ENCODE measurements around the gene OR6C68. TPM values are rescaled to one million over a fixed set of nuclear protein-coding genes. Genes with fewer than 3 reads are reported as not detected.

The OR6C68 gene
- total and polyA plus RNA-seq, 2 donors (not counting 3 experiments of a cell fraction or from before 2014, with no cell fraction given), result not detected

DNA sequence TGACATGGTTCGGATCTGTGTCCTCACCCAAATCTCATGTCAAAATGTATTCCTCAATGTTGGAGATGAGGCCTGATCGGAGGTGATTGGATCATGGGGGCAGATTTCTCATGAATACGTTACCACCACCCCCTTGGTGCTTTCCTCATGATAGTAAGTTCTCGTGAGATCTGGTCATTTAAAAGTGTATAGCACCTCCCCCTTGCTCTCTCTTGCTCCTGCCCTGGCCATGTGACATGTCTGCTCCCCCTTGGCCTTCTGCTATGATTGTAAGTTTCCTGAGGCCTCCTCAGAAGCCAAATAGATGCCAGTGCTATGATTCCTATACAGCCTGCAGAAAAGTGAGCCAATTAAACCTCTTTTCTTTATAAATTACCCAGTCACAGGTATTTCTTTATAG lies 7.1 kb downstream of the OR6C68 start:
- H3K79me2 ChIP-seq (ENCODE audit: control insufficient read depth, insufficient read depth, low read length), result no peaks in the 10 kb centered on the region
- TF ChIP-seq POLR2A (IDR thresholded peaks at IDR 0.05; ENCODE audit: low read depth, low read length) (no peak), GATA2 (IDR thresholded peaks at IDR 0.05; ENCODE audit: insufficient read depth, insufficient read length, low read depth, low read length) (no peak), JUN (IDR thresholded peaks at IDR 0.05; ENCODE audit: borderline replicate concordance, insufficient read depth, insufficient read length, low read depth) (no peak), FOS (IDR thresholded peaks at IDR 0.05; ENCODE audit: borderline replicate concordance, insufficient read depth, low read length) (no peak), EZH2 (IDR thresholded peaks at IDR 0.05; ENCODE audit: borderline replicate concordance, low read depth, low read length, severe bottlenecking) (no peak), POLR2AphosphoS5 (IDR thresholded peaks at IDR 0.05; ENCODE audit: insufficient read depth, low read depth, low read length) (no peak), MYC (IDR thresholded peaks at IDR 0.05; ENCODE audit: low read depth, low read length) (no peak)
- TF ChIP-seq, protein P1, sequence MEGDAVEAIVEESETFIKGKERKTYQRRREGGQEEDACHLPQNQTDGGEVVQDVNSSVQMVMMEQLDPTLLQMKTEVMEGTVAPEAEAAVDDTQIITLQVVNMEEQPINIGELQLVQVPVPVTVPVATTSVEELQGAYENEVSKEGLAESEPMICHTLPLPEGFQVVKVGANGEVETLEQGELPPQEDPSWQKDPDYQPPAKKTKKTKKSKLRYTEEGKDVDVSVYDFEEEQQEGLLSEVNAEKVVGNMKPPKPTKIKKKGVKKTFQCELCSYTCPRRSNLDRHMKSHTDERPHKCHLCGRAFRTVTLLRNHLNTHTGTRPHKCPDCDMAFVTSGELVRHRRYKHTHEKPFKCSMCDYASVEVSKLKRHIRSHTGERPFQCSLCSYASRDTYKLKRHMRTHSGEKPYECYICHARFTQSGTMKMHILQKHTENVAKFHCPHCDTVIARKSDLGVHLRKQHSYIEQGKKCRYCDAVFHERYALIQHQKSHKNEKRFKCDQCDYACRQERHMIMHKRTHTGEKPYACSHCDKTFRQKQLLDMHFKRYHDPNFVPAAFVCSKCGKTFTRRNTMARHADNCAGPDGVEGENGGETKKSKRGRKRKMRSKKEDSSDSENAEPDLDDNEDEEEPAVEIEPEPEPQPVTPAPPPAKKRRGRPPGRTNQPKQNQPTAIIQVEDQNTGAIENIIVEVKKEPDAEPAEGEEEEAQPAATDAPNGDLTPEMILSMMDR (IDR thresholded peaks at IDR 0.05; ENCODE audit: extremely low read depth in 1 of 2, insufficient read depth in 1 of 2, low read depth in 1 of 2, low read length in 2 of 2), result no peak
- TF ChIP-seq, protein P2, sequence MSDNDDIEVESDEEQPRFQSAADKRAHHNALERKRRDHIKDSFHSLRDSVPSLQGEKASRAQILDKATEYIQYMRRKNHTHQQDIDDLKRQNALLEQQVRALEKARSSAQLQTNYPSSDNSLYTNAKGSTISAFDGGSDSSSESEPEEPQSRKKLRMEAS (IDR thresholded peaks at IDR 0.05; ENCODE audit: insufficient read depth, insufficient read length), result no peak

More for the DNA sequence above, 7.1 kb downstream of the OR6C68 start:
- H2AFZ ChIP-seq (ENCODE audit: low read depth, low read length), result no peak overlapping the region
- H3K4me2 ChIP-seq (ENCODE audit: insufficient read depth, low read length), result no peak overlapping the region
- H3K4me1 ChIP-seq (ENCODE audit: control insufficient read depth, extremely low read depth, insufficient read depth, low read length), result no peaks in the 10 kb centered on the region
- no peaks in the 10 kb centered on the region for H3K27me3 ChIP-seq (ENCODE audit: control insufficient read depth in 2 of 2, insufficient read depth in 2 of 2, low read length in 2 of 2)
- H3K36me3 ChIP-seq (ENCODE audit: control insufficient read depth in 2 of 2, extremely low read depth in 1 of 2, insufficient read depth in 2 of 2, low read length in 2 of 2), result no peaks in the 10 kb centered on the region
- DNase-seq (ENCODE audit: low read depth, low spot score) (no peak), FAIRE-seq (no peak)
- POLR2A ChIA-PET, result no interaction called here
- no peak overlapping the region for H3K4me3 ChIP-seq (replicated peaks in 1 of 3; ENCODE audit: insufficient read depth in 1 of 3, low read depth in 1 of 3, low read length in 3 of 3)
- no peak overlapping the region for H3K27ac ChIP-seq (ENCODE audit: insufficient read depth, low read depth, low read length)
- H3K9ac ChIP-seq (replicated peaks; ENCODE audit: extremely low read depth, insufficient read depth, low read length), result no peak overlapping the region
- dilution Hi-C loops (cut with MboI; ENCODE audit: extremely low pct_ligation_motif_present, low sequenced_read_pairs), result no loop called here
- no peaks in the 10 kb centered on the region for H4K20me1 ChIP-seq (replicated peaks; ENCODE audit: control insufficient read depth, extremely low read depth, insufficient read depth, low read length)
- no TSS peak for BruUV-seq (replicated peaks)
- CTCF ChIA-PET, result interaction anchor here (1.0 kb wide), 1 partner anchor 17 kb away, joined by 3 read pairs; no protein-coding TSS in a partner anchor
- intact Hi-C loops (cut with micrococcal nuclease), result no loop called here
- no peaks in the 10 kb centered on the region for H3K9me3 ChIP-seq (replicated peaks; ENCODE audit: control insufficient read depth, insufficient read depth, low read length)
- no peaks in the 10 kb centered on the region for H3K9me1 ChIP-seq (replicated peaks; ENCODE audit: control insufficient read depth, extremely low read depth, insufficient read depth, low read length)

Measured in endothelial cell of umbilical vein (primary cell).